HCT116 (cell line): ENCODE results near the gene LRRC4C. TPM values are rescaled to one million over a fixed set of nuclear protein-coding genes. Genes with fewer than 3 reads are reported as not detected.

Experiments
- ATAC-seq: fragments of 200-7000 bp; cut with Tn5 transposase; 2 replicates; pipeline ENCODE4 v1.9.1; 2020; ENCODE audit warnings: mild to moderate bottlenecking, moderate library complexity
- BruUV-seq: library from RNA; stranded (reverse); fragments of 400-500 nt; replicated peaks from 2 replicates; lab custom pipeline; 2021; lab: Mats Ljungman, UMichigan
- CTCF ChIA-PET: fragments of 300-600 bp; sonication (Branson Sonifier 250); formaldehyde crosslinking; loops from one replicate; lab custom pipeline; 2021; ENCODE audit warnings: antibody characterized with exemption; lab: Charles Lee
- POLR2A ChIA-PET: fragments of 300-600, 350-600 bp; sonication (Branson Sonifier 250); formaldehyde crosslinking; loops from one replicate; lab custom pipeline; 2021; ENCODE audit warnings: antibody characterized with exemption; lab: Charles Lee
- RAD21 ChIA-PET, 2 experiments: fragments of 300-600 bp; sonication (Branson Sonifier 250); formaldehyde crosslinking; loops; one replicate each; lab custom pipeline; 2023; ENCODE audit warnings: low total read pairs in 2 of 2; ENCODE audit not compliant: uncharacterized antibody in 2 of 2, unreplicated experiment in 2 of 2, low non-redundant PET in 1 of 2; lab: Charles Lee
- DNase-seq: peaks from one replicate; pipeline ENCODE4 v3.0.0-alpha.2; 2010; ENCODE audit warnings: low read depth, low spot score
- H2AFZ ChIP-seq: fragments of 200-600 bp; shearing (Covaris generic), sonication (generic); 2 replicates; pipeline ENCODE4 v1.6.1; 2017; ENCODE audit warnings: low read depth, mixed run types, mixed read lengths, antibody characterized with exemption, low read length; ENCODE audit not compliant: poor library complexity, severe bottlenecking
- H3K27ac ChIP-seq: 2 replicates; pipeline ENCODE4 v1.5.1; 2012; ENCODE audit warnings: low read depth, low read length
- H3K27me3 ChIP-seq: fragments of 200-600 bp; sonication (generic); 2 replicates; pipeline ENCODE4 v1.6.1; 2016; ENCODE audit warnings: mixed run types, low read length, mixed read lengths; ENCODE audit not compliant: insufficient read depth
- H3K36me3 ChIP-seq, 2 experiments: fragments of 200-500 bp in 1 of 2; fragments of 200-600 bp in 1 of 2; sonication (Bioruptor generic) in 1 of 2; sonication (generic) in 1 of 2; 2 replicates each; pipeline versions ENCODE4 v1.5.1 to v1.6.1; 2014 to 2016; ENCODE audit warnings: low read length in 2 of 2, inconsistent platforms in 1 of 2, mixed read lengths in 1 of 2, mixed run types in 1 of 2; ENCODE audit not compliant: insufficient read depth in 2 of 2, control insufficient read depth in 1 of 2
- H3K4me1 ChIP-seq, 2 experiments: fragments of 200-600 bp in 1 of 2; sonication (generic) in 1 of 2; 2 replicates each; pipeline versions ENCODE4 v1.5.1 to v1.6.1; 2012 to 2017; ENCODE audit warnings: low read length in 2 of 2, inconsistent platforms in 1 of 2, mild to moderate bottlenecking in 1 of 2, mixed read lengths in 1 of 2, mixed run types in 1 of 2, moderate library complexity in 1 of 2; ENCODE audit not compliant: insufficient read depth in 2 of 2, control insufficient read depth in 1 of 2
- H3K4me2 ChIP-seq: fragments of 200-600 bp; sonication (generic); 2 replicates; pipeline ENCODE4 v1.6.1; 2017; ENCODE audit warnings: mixed run types, low read length, mixed read lengths
- H3K4me3 ChIP-seq, 2 experiments: fragments of 200-600 bp in 1 of 2; sonication (generic) in 1 of 2; replicated peaks in 1 of 2; 2 replicates each; pipeline ENCODE4 v1.5.1; 2011 to 2016; ENCODE audit warnings: low read length in 2 of 2, control low read depth in 1 of 2, low read depth in 1 of 2, mild to moderate bottlenecking in 1 of 2, mixed read lengths in 1 of 2, mixed run types in 1 of 2
- H3K79me2 ChIP-seq: fragments of 200-600 bp; sonication (generic); 2 replicates; pipeline ENCODE4 v1.6.1; 2017; ENCODE audit warnings: mild to moderate bottlenecking, mixed run types, low read length, moderate library complexity, mixed read lengths; ENCODE audit not compliant: insufficient read depth
- H3K9ac ChIP-seq: fragments of 200-600 bp; sonication (generic); 2 replicates; pipeline ENCODE4 v1.6.1; 2016; ENCODE audit warnings: low read length, mixed read lengths
- H3K9me2 ChIP-seq: fragments of 200-600 bp; sonication (generic), shearing (Covaris generic); 2 replicates; pipeline ENCODE4 v1.6.1; 2017; ENCODE audit warnings: mixed run types, mild to moderate bottlenecking, moderate library complexity; ENCODE audit not compliant: insufficient read depth
- H3K9me3 ChIP-seq, 2 experiments: fragments of 200-500 bp in 1 of 2; fragments of 200-600 bp in 1 of 2; sonication (Bioruptor generic) in 1 of 2; sonication (generic) in 1 of 2; 2 replicates each; pipeline ENCODE4 v1.6.1; 2014 to 2017; ENCODE audit warnings: low read length in 2 of 2, mixed read lengths in 2 of 2, inconsistent platforms in 1 of 2, low read depth in 1 of 2, mild to moderate bottlenecking in 1 of 2, mixed run types in 1 of 2, moderate library complexity in 1 of 2; ENCODE audit not compliant: control insufficient read depth in 1 of 2, insufficient read depth in 1 of 2
- H4K20me1 ChIP-seq: fragments of 200-600 bp; sonication (generic), shearing (Covaris generic); 2 replicates; pipeline ENCODE4 v1.6.1; 2017; ENCODE audit warnings: mixed run types, mild to moderate bottlenecking, moderate library complexity; ENCODE audit not compliant: insufficient read depth
- CBX3 ChIP-seq: IDR thresholded peaks from 2 replicates; pipeline ENCODE4 v1.6.1; 2012; ENCODE audit warnings: low read depth
- CEBPB ChIP-seq: IDR thresholded peaks from 2 replicates; pipeline ENCODE4 v1.6.1; 2012; ENCODE audit warnings: low read depth
- EGR1 ChIP-seq: IDR thresholded peaks from 2 replicates; pipeline ENCODE4 v1.6.1; 2012; ENCODE audit warnings: low read depth
- ELF1 ChIP-seq: IDR thresholded peaks from 2 replicates; pipeline ENCODE4 v1.6.1; 2012; ENCODE audit warnings: low read depth, borderline replicate concordance
- EZH2phosphoT487 ChIP-seq: fragments of 200-600 bp; IDR thresholded peaks from 2 replicates; pipeline ENCODE4 v1.6.1; 2018; ENCODE audit warnings: antibody characterized with exemption, borderline replicate concordance
- FOSL1 ChIP-seq: IDR thresholded peaks from 2 replicates; pipeline ENCODE4 v1.6.1; 2012; ENCODE audit warnings: low read depth
- JUND ChIP-seq: IDR thresholded peaks from 2 replicates; pipeline ENCODE4 v1.6.1; 2012
- MAX ChIP-seq: IDR thresholded peaks from 2 replicates; pipeline ENCODE4 v1.6.1; 2012
- POLR2A ChIP-seq: IDR thresholded peaks from 2 replicates; pipeline ENCODE4 v1.7.0; 2011; ENCODE audit warnings: borderline replicate concordance; ENCODE audit not compliant: insufficient read depth, insufficient read length; ENCODE audit errors: extremely low read depth
- POLR2AphosphoS5 ChIP-seq: IDR thresholded peaks from 2 replicates; pipeline ENCODE4 v1.6.1; 2011; ENCODE audit warnings: mild to moderate bottlenecking, low read depth, low read length, moderate library complexity
- RAD21 ChIP-seq: IDR thresholded peaks from 2 replicates; pipeline ENCODE4 v1.6.1; 2012; ENCODE audit warnings: low read depth, mild to moderate bottlenecking
- REST ChIP-seq: IDR thresholded peaks from 2 replicates; pipeline ENCODE4 v1.6.1; 2012; ENCODE audit warnings: low read depth
- SP1 ChIP-seq: IDR thresholded peaks from 2 replicates; pipeline ENCODE4 v1.6.1; 2012; ENCODE audit warnings: low read depth
- SRF ChIP-seq: IDR thresholded peaks from 2 replicates; pipeline ENCODE4 v1.6.1; 2012; ENCODE audit warnings: low read depth
- TCF7L2 ChIP-seq: IDR thresholded peaks from 2 replicates; pipeline ENCODE4 v1.7.0; 2011; ENCODE audit warnings: borderline replicate concordance, inconsistent platforms; ENCODE audit not compliant: insufficient read depth, insufficient read length; ENCODE audit errors: extremely low read depth
- YY1 ChIP-seq: IDR thresholded peaks from 2 replicates; pipeline ENCODE4 v1.6.1; 2011; ENCODE audit warnings: low read length, low read depth, moderate library complexity, mild to moderate bottlenecking; ENCODE audit not compliant: insufficient replicate concordance; ENCODE audit errors: extremely low read depth
- ZBTB33 ChIP-seq: IDR thresholded peaks from 2 replicates; pipeline ENCODE4 v1.6.1; 2011; ENCODE audit warnings: mild to moderate bottlenecking, low read length, moderate library complexity; ENCODE audit not compliant: insufficient replicate concordance; ENCODE audit errors: extremely low read depth
- ZFX ChIP-seq: fragments of 450-650 bp; IDR thresholded peaks from 2 replicates; pipeline ENCODE4 v1.6.1; 2017
- ZNF274 ChIP-seq: fragments of 200-500 bp; sonication (Bioruptor generic); IDR thresholded peaks from 2 replicates; pipeline ENCODE4 v1.6.1; 2014; ENCODE audit warnings: mild to moderate bottlenecking, low read depth, low read length, inconsistent platforms
- intact Hi-C: fragments of 100-400 bp; cut with micrococcal nuclease; formaldehyde crosslinking; loops from 2 replicates; pipeline ENCODE4 v1.10.0; 2022
- total RNA-seq: library from RNA; stranded (reverse); gene quantifications from one replicate; pipeline ENCODE4 v1.2.1, GENCODE V29; 2021; ENCODE audit not compliant: unreplicated experiment
- TF ChIP-seq, protein P1 (sequence below), 3 experiments: fragments of 200-600 bp in 1 of 3; sonication (generic) in 1 of 3; IDR thresholded peaks in 2 of 3; conservative IDR thresholded peaks in 1 of 3; 2 replicates each; pipeline ENCODE4 v1.5.1; 2012 to 2017; ENCODE audit warnings: low read depth in 2 of 3, low read length in 2 of 3, antibody characterized with exemption in 1 of 3, borderline replicate concordance in 1 of 3, control low read depth in 1 of 3, mild to moderate bottlenecking in 1 of 3, mixed read lengths in 1 of 3, mixed run types in 1 of 3, moderate library complexity in 1 of 3; ENCODE audit not compliant: insufficient read depth in 1 of 3

Gene LRRC4C
- total RNA-seq, 1 experiment from 2014 or later: not detected

DNA sequence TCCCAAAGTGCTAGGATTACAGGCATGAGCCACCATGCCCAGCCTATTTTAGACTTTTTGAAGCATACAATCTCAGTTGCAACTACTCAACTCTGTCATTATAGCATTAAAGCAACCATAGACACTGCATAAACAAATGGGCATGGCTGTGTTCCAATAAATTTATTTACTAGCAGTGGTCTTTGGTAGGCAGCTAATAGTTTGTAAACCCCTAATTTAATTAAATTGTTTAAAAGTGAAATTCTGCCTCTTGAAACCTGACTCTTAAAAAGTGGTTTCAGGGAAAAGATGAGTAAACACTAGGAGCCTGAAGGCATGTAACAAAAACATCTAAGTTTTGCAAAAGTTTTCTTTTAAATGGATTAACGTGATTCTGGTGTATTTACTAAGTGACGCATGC is 1364.5 kb downstream of the LRRC4C start:
- DNase-seq (no peak), ATAC-seq (no peak)
- BruUV-seq: no TSS peak
- no peak overlapping the region for H3K9ac ChIP-seq
- intact Hi-C loops: no loop called here
- H3K27me3 ChIP-seq: no peaks in the 10 kb centered on the region
- no peak overlapping the region for H3K27ac ChIP-seq
- no peak overlapping the region for H3K4me2 ChIP-seq
- H2AFZ ChIP-seq: no peak overlapping the region
- RAD21 ChIA-PET: no interaction called here
- POLR2A ChIA-PET: no interaction called here
- H4K20me1 ChIP-seq: no peaks in the 10 kb centered on the region
- peaks cover 8 to 26% of the 10 kb centered on the region in 2 experiments; a peak in 2 of 4 replicates for H3K9me3 ChIP-seq
- no peaks in the 10 kb centered on the region for H3K9me2 ChIP-seq
- CTCF ChIA-PET: no interaction called here
- no peaks in the 10 kb centered on the region for H3K36me3 ChIP-seq
- H3K4me1 ChIP-seq: no peaks in the 10 kb centered on the region
- H3K4me3 ChIP-seq: no peak overlapping the region
- H3K79me2 ChIP-seq: no peaks in the 10 kb centered on the region
- TF ChIP-seq YY1 (no peak), JUND (no peak), POLR2A (no peak), CBX3 (no peak), ZFX (no peak), TCF7L2 (no peak), POLR2AphosphoS5 (no peak), RAD21 (no peak), FOSL1 (no peak), REST (no peak), ZNF274 (no peak), MAX (no peak), EGR1 (no peak), CEBPB (no peak), ELF1 (no peak), EZH2phosphoT487 (no peak), SRF (no peak), SP1 (no peak), ZBTB33 (no peak)
- TF ChIP-seq, protein P1, sequence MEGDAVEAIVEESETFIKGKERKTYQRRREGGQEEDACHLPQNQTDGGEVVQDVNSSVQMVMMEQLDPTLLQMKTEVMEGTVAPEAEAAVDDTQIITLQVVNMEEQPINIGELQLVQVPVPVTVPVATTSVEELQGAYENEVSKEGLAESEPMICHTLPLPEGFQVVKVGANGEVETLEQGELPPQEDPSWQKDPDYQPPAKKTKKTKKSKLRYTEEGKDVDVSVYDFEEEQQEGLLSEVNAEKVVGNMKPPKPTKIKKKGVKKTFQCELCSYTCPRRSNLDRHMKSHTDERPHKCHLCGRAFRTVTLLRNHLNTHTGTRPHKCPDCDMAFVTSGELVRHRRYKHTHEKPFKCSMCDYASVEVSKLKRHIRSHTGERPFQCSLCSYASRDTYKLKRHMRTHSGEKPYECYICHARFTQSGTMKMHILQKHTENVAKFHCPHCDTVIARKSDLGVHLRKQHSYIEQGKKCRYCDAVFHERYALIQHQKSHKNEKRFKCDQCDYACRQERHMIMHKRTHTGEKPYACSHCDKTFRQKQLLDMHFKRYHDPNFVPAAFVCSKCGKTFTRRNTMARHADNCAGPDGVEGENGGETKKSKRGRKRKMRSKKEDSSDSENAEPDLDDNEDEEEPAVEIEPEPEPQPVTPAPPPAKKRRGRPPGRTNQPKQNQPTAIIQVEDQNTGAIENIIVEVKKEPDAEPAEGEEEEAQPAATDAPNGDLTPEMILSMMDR (IDR thresholded peaks at IDR 0.05 in 2 of 3, conservative IDR thresholded peaks at IDR 0.05 in 1 of 3; ENCODE audit: borderline replicate concordance in 1 of 3, insufficient read depth in 1 of 3, low read depth in 2 of 3, low read length in 2 of 3): no peak
